IMR-90 (cell line): Measurements from ENCODE around the gene NOS3. TPM values are rescaled to one million over a fixed set of nuclear protein-coding genes. Genes with fewer than 3 reads are reported as not detected.

ENCODE experiments used
- ATAC-seq: fragments of 200-7000 bp; cut with Tn5 transposase; 2 replicates; pipeline ENCODE4 v1.9.1; 2020; ENCODE audit warnings: low read depth, mild to moderate bottlenecking, moderate library complexity
- BruUV-seq: library from RNA; stranded (reverse); fragments of 400-500 nt; replicated peaks from 2 replicates; lab custom pipeline; 2021; lab: Mats Ljungman, UMichigan
- CTCF ChIA-PET: fragments of 300-600 bp; formaldehyde crosslinking; extraction: SDS; loops from one replicate; lab custom pipeline; 2021; ENCODE audit warnings: antibody characterized with exemption; lab: Yijun Ruan, JAX
- POLR2A ChIA-PET: fragments of 300-600 bp; sonication (Branson Sonifier 250); formaldehyde crosslinking; loops from one replicate; lab custom pipeline; 2022; ENCODE audit warnings: antibody characterized with exemption; ENCODE audit not compliant: unreplicated experiment; lab: Charles Lee
- DNase-seq: peaks from one replicate; pipeline ENCODE4 v3.0.0; 2013
- H2AFZ ChIP-seq: replicated peaks from 2 replicates; pipeline ENCODE3; 2013; ENCODE audit warnings: low read length, mild to moderate bottlenecking; ENCODE audit not compliant: poor library complexity
- H2AK5ac ChIP-seq: 2 replicates; pipeline ENCODE4 v1.6.1; 2013; ENCODE audit warnings: low read depth, low read length, inconsistent platforms
- H2AK9ac ChIP-seq: replicated peaks from 2 replicates; pipeline ENCODE3; 2013; ENCODE audit warnings: mild to moderate bottlenecking, low read depth, low read length, moderate library complexity; ENCODE audit not compliant: poor library complexity
- H2BK120ac ChIP-seq: 2 replicates; pipeline ENCODE4 v1.6.1; 2013; ENCODE audit warnings: low read depth, low read length, inconsistent platforms
- H2BK15ac ChIP-seq: 3 replicates; pipeline ENCODE4 v1.6.1; 2013; ENCODE audit warnings: low read depth, low read length, inconsistent platforms
- H2BK20ac ChIP-seq: 2 replicates; pipeline ENCODE4 v1.6.1; 2013; ENCODE audit warnings: low read depth, mild to moderate bottlenecking, inconsistent platforms, low read length, moderate library complexity
- H2BK5ac ChIP-seq: 2 replicates; pipeline ENCODE4 v1.6.1; 2013; ENCODE audit warnings: mild to moderate bottlenecking, low read depth, low read length, inconsistent platforms; ENCODE audit not compliant: poor library complexity, severe bottlenecking
- H3K14ac ChIP-seq: replicated peaks from 2 replicates; pipeline ENCODE4 v1.6.1; 2013; ENCODE audit warnings: low read depth, low read length, inconsistent platforms
- H3K18ac ChIP-seq: 2 replicates; pipeline ENCODE4 v1.6.1; 2013; ENCODE audit warnings: low read depth, low read length, control low read depth
- H3K23ac ChIP-seq: 2 replicates; pipeline ENCODE4 v1.6.1; 2013; ENCODE audit warnings: low read depth, low read length, inconsistent platforms
- H3K27ac ChIP-seq: 2 replicates; pipeline ENCODE4 v1.5.1; 2013; ENCODE audit warnings: mild to moderate bottlenecking, control low read depth, low read length; ENCODE audit not compliant: insufficient read depth
- H3K27me3 ChIP-seq: 2 replicates; pipeline ENCODE4 v1.6.1; 2013; ENCODE audit warnings: low read length; ENCODE audit not compliant: control insufficient read depth, insufficient read depth
- H3K36me3 ChIP-seq: 2 replicates; pipeline ENCODE4 v1.6.1; 2013; ENCODE audit warnings: low read length, mixed read lengths; ENCODE audit not compliant: control insufficient read depth, insufficient read depth
- H3K4ac ChIP-seq: 2 replicates; pipeline ENCODE4 v1.6.1; 2013; ENCODE audit warnings: low read depth, low read length, inconsistent platforms
- H3K4me1 ChIP-seq: 2 replicates; pipeline ENCODE4 v1.6.1; 2013; ENCODE audit warnings: low read length, mixed read lengths; ENCODE audit not compliant: control insufficient read depth, insufficient read depth
- H3K4me2 ChIP-seq: 2 replicates; pipeline ENCODE4 v1.6.1; 2013; ENCODE audit warnings: low read depth, mild to moderate bottlenecking, control low read depth, low read length, moderate library complexity
- H3K4me3 ChIP-seq: 2 replicates; pipeline ENCODE4 v1.5.1; 2013; ENCODE audit warnings: low read depth, mild to moderate bottlenecking, control low read depth, low read length, moderate library complexity; ENCODE audit not compliant: insufficient read depth
- H3K56ac ChIP-seq: 2 replicates; pipeline ENCODE4 v1.6.1; 2013; ENCODE audit warnings: low read length, inconsistent platforms; ENCODE audit not compliant: insufficient read depth; ENCODE audit errors: extremely low read depth
- H3K79me1 ChIP-seq, 2 experiments: 2 replicates each; pipeline ENCODE4 v1.6.1; 2013; ENCODE audit warnings: low read length in 2 of 2, inconsistent platforms in 1 of 2, low read depth in 1 of 2
- H3K9ac ChIP-seq: 2 replicates; pipeline ENCODE4 v1.6.1; 2013; ENCODE audit warnings: low read depth, low read length, control low read depth
- H3K9me1 ChIP-seq: 2 replicates; pipeline ENCODE4 v1.6.1; 2013; ENCODE audit warnings: low read length, inconsistent platforms; ENCODE audit not compliant: insufficient read depth
- H3K9me3 ChIP-seq: 2 replicates; pipeline ENCODE4 v1.6.1; 2013; ENCODE audit warnings: low read length; ENCODE audit not compliant: control insufficient read depth, insufficient read depth
- H4K20me1 ChIP-seq: 2 replicates; pipeline ENCODE4 v1.6.1; 2013; ENCODE audit warnings: low read length, inconsistent platforms; ENCODE audit not compliant: insufficient read depth
- H4K5ac ChIP-seq: 2 replicates; pipeline ENCODE4 v1.6.1; 2013; ENCODE audit warnings: mild to moderate bottlenecking, low read depth, low read length, control low read depth
- H4K8ac ChIP-seq, 2 experiments: 2 replicates each; pipeline ENCODE4 v1.6.1; 2013; ENCODE audit warnings: low read depth in 2 of 2, low read length in 2 of 2, control low read depth in 1 of 2, inconsistent platforms in 1 of 2
- H4K91ac ChIP-seq: 2 replicates; pipeline ENCODE4 v1.6.1; 2013; ENCODE audit warnings: low read depth, low read length, inconsistent platforms; ENCODE audit not compliant: insufficient read depth
- BHLHE40 ChIP-seq: fragments of 150-350 bp; IDR thresholded peaks from 2 replicates; pipeline ENCODE4 v1.6.1; 2016; ENCODE audit warnings: mild to moderate bottlenecking, low read depth, low read length
- CEBPB ChIP-seq: IDR thresholded peaks from 2 replicates; pipeline ENCODE4 v1.6.1; 2012; ENCODE audit warnings: low read depth, low read length, improper control_type of control experiment
- CHD1 ChIP-seq: IDR thresholded peaks from 2 replicates; pipeline ENCODE4 v1.6.1; 2012; ENCODE audit warnings: low read depth, low read length, improper control_type of control experiment
- WGBS, 2 experiments: methylation state at CpG; one replicate each; pipeline versions ENCODE4 v1.1.5 to v1.1.7; 2013; ENCODE audit warnings: missing lambda C conversion rate in 2 of 2; ENCODE audit not compliant: insufficient read length in 1 of 2; ENCODE audit errors: extremely low coverage in 2 of 2; 5-methylcytosine and 5-hydroxymethylcytosine counted together
- dilution Hi-C: fragments of 300-500 bp; cut with HindIII; formaldehyde crosslinking; loops from one replicate; pipeline ENCODE4 v1.14.3; 2018; ENCODE audit warnings: low sequenced_read_pairs; ENCODE audit not compliant: unreplicated experiment
- in situ Hi-C: fragments of 300-500 bp; cut with MboI; formaldehyde crosslinking; loops from 3 replicates; pipeline ENCODE4 v1.14.3; 2019; ENCODE audit warnings: low sequenced_read_pairs, inconsistent platforms, mixed read lengths
- intact Hi-C: fragments of 100-400 bp; cut with micrococcal nuclease; formaldehyde crosslinking; loops from 2 replicates; pipeline ENCODE4 v1.10.0; 2022
- polyA plus RNA-seq, 3 experiments: library from polyadenylated mRNA; depleted of rRNA; stranded (reverse); fragments of >200 nt; gene quantifications; 2 replicates each; pipeline ENCODE4 v1.2.3, GENCODE V29; 2012; ENCODE audit warnings: low replicate concordance in 1 of 3
- total RNA-seq: library from RNA; depleted of rRNA; stranded (reverse); fragments of >200 nt; gene quantifications from 2 replicates; pipeline ENCODE4 v1.2.3, GENCODE V29; 2012
- TF ChIP-seq, protein P1 (sequence below): conservative IDR thresholded peaks from 2 replicates; pipeline ENCODE4 v1.5.1; 2012; ENCODE audit warnings: mild to moderate bottlenecking, low read depth, low read length, improper control_type of control experiment

NOS3 gene
- total and polyA plus RNA-seq, 2 of the 4 experiments (the other 2 are of a cell fraction): 0.72 to 2.0 TPM

DNA sequence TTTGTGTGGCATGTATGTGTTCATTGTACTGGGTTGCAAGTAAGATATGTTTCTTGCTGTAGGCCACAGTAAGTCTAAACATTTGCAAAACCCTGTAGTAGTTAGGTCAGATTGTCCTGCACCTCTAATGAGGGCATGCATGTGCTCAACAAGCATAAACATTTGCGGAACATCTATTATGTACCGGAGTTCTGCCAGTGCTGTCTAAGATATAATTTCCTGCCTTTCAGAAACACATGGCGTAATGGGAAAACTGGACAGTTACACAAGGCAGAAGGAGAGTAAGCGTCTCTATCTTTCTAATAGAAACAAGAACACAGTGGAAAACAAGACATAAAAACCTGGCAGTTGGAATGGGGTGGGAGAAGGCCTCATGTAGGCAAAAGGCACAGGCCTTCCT is 40.2 kb downstream of the NOS3 start (continued):
- no peak for TF ChIP-seq BHLHE40
- no peak for TF ChIP-seq CEBPB

DNA sequence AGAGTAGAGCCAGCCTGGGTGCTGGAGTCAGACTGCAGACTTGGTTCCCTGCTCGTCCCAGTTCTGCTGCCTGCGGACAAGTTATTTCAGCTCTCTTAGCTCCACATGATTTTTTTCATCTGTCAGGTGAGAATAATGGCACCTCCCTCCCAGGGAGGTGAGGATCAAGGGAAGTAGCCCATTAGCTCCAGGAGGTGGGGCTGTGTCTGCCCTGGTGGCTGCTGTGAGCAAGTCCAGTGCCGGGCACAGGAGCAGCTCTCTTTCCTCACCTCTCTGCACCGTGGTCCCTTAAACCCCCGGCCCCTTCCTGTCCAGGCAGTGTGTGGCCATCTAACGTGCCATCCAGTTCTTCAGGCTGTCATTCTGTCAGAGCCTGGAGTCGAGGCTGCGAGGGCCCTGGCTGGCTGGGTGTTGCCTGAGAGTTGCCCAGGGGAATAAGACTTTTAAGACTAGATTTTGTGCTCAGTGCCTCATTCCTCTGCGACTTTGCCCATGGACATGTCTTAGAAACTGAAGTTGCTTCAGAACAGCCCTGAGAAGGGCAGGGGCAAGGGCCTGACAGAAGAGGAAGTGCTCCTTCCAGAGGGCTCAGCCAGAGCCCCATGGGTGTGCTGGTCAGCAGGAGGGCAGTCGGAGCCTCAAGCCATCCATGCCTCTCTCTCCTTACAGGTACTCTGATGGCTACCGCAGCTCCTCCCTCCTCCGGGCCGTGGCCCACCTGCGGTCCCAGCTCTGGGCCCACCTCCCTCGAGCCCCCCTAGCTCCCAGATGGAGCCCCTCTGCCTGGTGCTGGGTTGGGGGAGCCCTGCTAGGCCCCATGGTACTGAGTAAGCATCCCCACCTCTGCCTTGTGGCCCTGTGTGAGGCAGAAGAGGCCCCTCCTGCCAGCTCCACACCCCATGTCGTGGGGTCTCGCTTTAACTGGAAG is 42.4 kb downstream of the NOS3 start:
- Histone ChIP-seq H3K14ac (no peak overlapping the region), H2AK9ac (no peak overlapping the region), H3K27ac (no peak overlapping the region), H3K18ac (no peak overlapping the region), H2BK5ac (no peak overlapping the region), H3K27me3 (no peaks in the 10 kb centered on the region), H4K20me1 (no peaks in the 10 kb centered on the region), H2BK20ac (no peak overlapping the region), H2BK120ac (no peak overlapping the region), H3K79me1 (peaks cover 10 to 26% of the 10 kb centered on the region in 2 experiments; a peak in 3 of 4 replicates), H4K8ac (no peak overlapping the region), H2AK5ac (no peak overlapping the region), H3K9ac (no peak overlapping the region), H3K56ac (no peak overlapping the region), H4K5ac (no peak overlapping the region), H3K4me1 (peaks cover 3% of the 10 kb centered on the region; the same call in 1 of the 2 replicates), H4K91ac (no peak overlapping the region), H3K4me2 (no peak overlapping the region), H3K9me3 (no peaks in the 10 kb centered on the region), H2AFZ (no peak overlapping the region), H3K23ac (no peak overlapping the region), H3K36me3 (peaks cover 30% of the 10 kb centered on the region), H2BK15ac (no peak overlapping the region), H3K4me3 (no peak overlapping the region), H3K4ac (no peak overlapping the region), H3K9me1 (peaks cover 3% of the 10 kb centered on the region; the same call in 1 of the 2 replicates)
- in situ Hi-C loops (no loop called here), dilution Hi-C loops (no loop called here), intact Hi-C loops (no loop called here)
- no peak for DNase-seq
- CTCF ChIA-PET: interaction anchor here (0.5 kb wide), 1 partner anchor 21 kb away, joined by 3 read pairs; no protein-coding TSS in a partner anchor
- no TSS peak for BruUV-seq
- WGBS, 2 experiments: 80% methylated on average over 3 of the region's 17 CpGs; no CpG with 5 or more reads in 1 of the 2 experiments
- POLR2A ChIA-PET: no interaction called here
- no peak for ATAC-seq
- TF ChIP-seq CHD1: no peak
- TF ChIP-seq, protein P1, sequence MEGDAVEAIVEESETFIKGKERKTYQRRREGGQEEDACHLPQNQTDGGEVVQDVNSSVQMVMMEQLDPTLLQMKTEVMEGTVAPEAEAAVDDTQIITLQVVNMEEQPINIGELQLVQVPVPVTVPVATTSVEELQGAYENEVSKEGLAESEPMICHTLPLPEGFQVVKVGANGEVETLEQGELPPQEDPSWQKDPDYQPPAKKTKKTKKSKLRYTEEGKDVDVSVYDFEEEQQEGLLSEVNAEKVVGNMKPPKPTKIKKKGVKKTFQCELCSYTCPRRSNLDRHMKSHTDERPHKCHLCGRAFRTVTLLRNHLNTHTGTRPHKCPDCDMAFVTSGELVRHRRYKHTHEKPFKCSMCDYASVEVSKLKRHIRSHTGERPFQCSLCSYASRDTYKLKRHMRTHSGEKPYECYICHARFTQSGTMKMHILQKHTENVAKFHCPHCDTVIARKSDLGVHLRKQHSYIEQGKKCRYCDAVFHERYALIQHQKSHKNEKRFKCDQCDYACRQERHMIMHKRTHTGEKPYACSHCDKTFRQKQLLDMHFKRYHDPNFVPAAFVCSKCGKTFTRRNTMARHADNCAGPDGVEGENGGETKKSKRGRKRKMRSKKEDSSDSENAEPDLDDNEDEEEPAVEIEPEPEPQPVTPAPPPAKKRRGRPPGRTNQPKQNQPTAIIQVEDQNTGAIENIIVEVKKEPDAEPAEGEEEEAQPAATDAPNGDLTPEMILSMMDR: 0 out of 2 replicates have a peak, but pooled peaks have one; percentile 8
